Retinal pigment epithelial cell (primary cell): Measurements from ENCODE around the gene DCBLD2.
A peak's percentile ranks its signal among the peaks of the same experiment; 100 is the strongest.

ENCODE experiments used
- DNase-seq: peaks from one replicate; pipeline ENCODE4 v3.0.0-alpha.2; 2010; ENCODE audit warnings: low read depth
- H3K4me3 ChIP-seq: 2 replicates; pipeline ENCODE4 v1.5.1; 2011; ENCODE audit warnings: mild to moderate bottlenecking, low read length, control low read depth, moderate library complexity
- TF ChIP-seq, protein P1 (sequence below): conservative IDR thresholded peaks from 2 replicates; pipeline ENCODE4 v1.5.1; 2011; ENCODE audit warnings: low read depth, low read length, control low read depth, inconsistent platforms

DCBLD2 gene

DNA sequence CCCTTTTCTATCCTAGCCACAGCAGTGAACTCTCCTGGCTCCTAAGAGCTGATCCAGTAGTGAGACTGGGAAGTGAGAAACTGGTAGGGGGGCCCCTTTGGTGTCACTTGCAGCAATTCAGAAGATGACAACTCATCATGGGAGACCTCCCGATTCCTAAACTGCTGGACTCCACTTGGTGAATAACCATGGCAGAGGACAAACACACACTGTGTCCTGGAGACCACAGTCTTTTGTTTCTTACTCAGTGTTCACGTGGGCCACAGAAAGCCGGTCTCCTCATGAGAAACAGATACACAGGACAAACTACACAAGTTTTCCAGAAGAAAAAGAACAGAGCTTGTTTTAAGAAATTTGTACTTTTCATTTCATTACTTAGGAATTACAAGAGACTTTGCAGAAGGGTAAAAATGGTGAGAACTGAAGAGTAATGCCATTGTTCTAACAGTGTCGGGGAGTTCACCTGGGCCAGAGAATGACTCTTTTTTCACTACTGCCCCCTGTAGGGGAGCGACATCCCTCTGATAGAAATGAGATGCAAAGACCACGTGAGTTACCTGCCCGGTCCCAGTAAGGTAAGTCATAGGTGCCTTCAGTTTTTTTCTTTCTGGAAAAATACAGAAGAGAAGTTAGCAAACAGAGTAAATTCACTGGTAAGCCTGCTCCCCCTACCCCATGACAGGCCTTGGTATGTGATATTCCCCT, 100.3 kb downstream of the DCBLD2 start:
- H3K4me3 ChIP-seq = no peak overlapping the region
- DNase-seq = no peak
- TF ChIP-seq, protein P1, sequence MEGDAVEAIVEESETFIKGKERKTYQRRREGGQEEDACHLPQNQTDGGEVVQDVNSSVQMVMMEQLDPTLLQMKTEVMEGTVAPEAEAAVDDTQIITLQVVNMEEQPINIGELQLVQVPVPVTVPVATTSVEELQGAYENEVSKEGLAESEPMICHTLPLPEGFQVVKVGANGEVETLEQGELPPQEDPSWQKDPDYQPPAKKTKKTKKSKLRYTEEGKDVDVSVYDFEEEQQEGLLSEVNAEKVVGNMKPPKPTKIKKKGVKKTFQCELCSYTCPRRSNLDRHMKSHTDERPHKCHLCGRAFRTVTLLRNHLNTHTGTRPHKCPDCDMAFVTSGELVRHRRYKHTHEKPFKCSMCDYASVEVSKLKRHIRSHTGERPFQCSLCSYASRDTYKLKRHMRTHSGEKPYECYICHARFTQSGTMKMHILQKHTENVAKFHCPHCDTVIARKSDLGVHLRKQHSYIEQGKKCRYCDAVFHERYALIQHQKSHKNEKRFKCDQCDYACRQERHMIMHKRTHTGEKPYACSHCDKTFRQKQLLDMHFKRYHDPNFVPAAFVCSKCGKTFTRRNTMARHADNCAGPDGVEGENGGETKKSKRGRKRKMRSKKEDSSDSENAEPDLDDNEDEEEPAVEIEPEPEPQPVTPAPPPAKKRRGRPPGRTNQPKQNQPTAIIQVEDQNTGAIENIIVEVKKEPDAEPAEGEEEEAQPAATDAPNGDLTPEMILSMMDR = peak; percentile 39

DNA sequence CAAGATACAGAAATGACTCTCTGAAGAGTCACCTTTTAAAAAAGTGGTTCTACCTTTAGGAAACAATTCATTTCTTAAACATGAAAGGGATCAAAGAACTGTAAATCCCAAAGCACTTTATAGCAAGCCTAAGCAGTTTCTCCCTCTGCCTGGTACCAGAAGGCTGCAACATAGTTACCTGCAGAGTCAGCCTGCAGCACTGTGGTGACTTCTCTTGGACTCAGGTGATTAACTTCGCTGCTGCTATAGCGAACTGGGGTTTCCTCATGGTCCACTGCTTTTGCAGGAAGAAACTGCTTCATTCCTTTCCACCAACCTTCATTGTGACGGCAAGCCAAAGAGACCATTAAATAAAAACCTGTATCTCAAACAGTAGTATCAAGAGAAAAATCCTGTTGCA, 101.1 kb downstream of the DCBLD2 start:
- DNase-seq = no peak
- TF ChIP-seq, protein P1 = no peak
- no peak overlapping the region for H3K4me3 ChIP-seq

DNA sequence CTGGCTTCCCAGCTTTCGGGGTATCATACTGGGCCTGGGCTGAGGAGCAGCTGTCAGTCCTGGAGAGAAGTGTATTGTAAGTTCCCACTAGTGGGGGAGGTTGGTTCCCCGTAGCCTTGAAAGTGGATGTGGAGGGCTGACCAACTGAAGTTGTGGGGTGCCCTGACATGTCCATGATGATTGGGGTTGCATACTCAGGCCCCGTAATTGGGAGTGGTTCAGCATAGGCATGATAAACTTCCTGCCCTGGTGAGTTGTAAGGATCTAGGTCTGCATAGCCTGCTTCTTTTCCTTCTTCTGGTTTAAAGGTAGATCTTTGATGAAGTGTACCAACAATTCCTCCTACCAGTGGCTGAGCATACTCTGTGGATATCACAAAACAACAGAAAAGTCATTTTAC, 102.0 kb downstream of the DCBLD2 start:
- H3K4me3 ChIP-seq = no peak overlapping the region
- no peak for DNase-seq
- TF ChIP-seq, protein P1 = no peak

DNA sequence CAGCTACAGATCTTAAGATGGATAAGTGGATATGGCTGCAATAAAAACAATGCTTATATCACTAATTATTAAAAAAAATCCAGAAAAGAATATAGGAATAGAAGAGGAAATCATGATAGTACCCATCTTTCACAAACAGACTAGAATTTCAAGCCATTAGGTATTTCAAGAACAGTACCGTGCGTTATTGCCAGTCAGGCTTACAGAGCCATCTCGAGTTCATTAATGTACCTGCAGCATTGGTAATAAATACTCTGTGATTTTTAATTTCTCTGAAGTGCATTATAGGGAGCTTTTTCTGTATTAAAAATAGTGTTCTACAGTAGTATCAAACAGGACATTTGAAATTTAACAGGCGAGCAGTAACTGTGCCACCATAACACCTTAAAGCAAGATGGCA, 102.7 kb downstream of the DCBLD2 start:
- H3K4me3 ChIP-seq = no peak overlapping the region
- DNase-seq = no peak
- TF ChIP-seq, protein P1 = no peak

DNA sequence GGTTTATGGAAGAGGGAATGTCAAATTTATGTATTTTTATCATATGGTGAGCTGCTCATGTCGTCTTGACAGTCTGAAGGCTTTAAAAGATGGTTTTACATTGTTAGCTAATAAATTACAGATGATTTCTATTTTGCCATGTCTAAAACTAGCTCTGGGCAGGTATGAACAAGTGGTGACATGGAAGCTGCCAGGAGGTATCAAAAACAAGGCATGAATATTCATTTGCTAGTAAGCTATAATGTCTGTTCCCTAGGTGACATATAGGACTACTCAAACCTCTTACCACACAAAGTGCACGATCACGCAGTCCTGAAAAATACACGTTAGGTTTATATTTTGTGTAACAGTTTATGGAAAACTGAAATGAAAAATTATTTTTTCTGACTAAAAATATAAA, 103.6 kb downstream of the DCBLD2 start:
- TF ChIP-seq, protein P1 = no peak
- DNase-seq = no peak
- no peak overlapping the region for H3K4me3 ChIP-seq

DNA sequence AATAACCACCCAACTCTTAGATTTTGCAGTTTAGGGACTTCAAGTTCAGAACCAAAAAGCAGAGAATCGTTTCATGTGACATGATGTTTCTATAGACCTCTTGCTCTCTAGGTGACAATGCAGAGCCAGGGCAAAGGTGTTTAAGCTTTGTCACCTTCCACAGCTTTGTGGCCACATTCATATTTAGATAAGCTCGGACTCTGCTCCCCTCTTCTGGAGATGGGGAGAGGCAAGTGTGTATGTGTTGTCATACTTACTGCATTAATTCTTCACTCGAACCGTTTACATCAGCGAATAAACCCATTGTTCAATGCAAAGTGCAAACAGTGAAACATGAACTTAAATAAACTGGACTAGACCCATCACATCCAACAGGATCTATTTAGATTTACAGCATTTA, 105.2 kb downstream of the DCBLD2 start:
- H3K4me3 ChIP-seq = no peak overlapping the region
- TF ChIP-seq, protein P1 = no peak
- DNase-seq = no peak

DNA sequence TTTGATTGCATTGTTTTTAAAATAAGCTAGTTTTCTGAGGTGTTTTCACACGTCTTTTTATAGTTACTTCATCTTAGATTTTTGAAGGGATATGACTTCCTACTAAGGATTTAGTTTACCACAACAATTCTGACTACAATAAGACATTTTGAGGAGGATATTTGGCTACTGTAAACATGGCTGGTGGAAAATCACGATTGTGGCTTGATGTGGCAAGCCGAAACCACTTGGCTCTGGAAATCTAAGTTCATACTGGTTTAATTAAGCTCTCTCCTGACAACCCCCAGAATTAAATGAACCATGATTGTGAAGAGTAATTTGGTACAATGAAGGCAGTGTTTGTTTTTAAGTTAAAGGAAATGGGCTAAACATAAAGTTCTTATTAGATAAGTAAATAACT, 107.5 kb downstream of the DCBLD2 start:
- H3K4me3 ChIP-seq = no peak overlapping the region
- TF ChIP-seq, protein P1 = no peak
- DNase-seq = no peak
